ENCODE measurements around the gene TRPM2. TPM values are rescaled to one million over a fixed set of nuclear protein-coding genes. Genes with fewer than 3 reads are reported as not detected.
A peak's percentile ranks its signal among the peaks of the same experiment; 100 is the strongest.

The TRPM2 gene
- total and polyA plus RNA-seq, 12 donors = 1.5 to 28.3 (median 11.3) TPM

- DNase-seq = no peak
- no peak overlapping the region for H3K27ac ChIP-seq
- no peak overlapping the region for H3K4me3 ChIP-seq
- no peak for TF ChIP-seq POLR2A (IDR thresholded peaks at IDR 0.05)
- TF ChIP-seq CTCF (IDR thresholded peaks at IDR 0.05) = no peak
- H3K9me3 ChIP-seq (replicated peaks in 1 of 3) = no peaks in the 10 kb centered on the region
- intact Hi-C loops (cut with DNase I) = loop anchor here in 1 of 2 donors (10.0 kb wide), 1 partner anchor 105 kb away; the partner anchor contains the start of gene LRRC3
- H3K27me3 ChIP-seq = peaks cover 32% of the 10 kb centered on the region
- WGBS, 4 donors = 66 to 84% (median 74%) methylated on average over 6 to 12 of the region's 12 CpGs
- H3K4me1 ChIP-seq (replicated peaks in 1 of 2) = no peaks in the 10 kb centered on the region
- no peaks in the 10 kb centered on the region for H3K36me3 ChIP-seq (replicated peaks in 1 of 2)
Measured at GRCh38 chr21:44349416-44349846, 4.0 kb upstream of the TRPM2 start.

GRCh38 chr21:44349847-44350772 is 3.3 kb upstream of the TRPM2 start:
- intact Hi-C loops (cut with DNase I) = loop anchor here in 1 of 2 donors (10.0 kb wide), 1 partner anchor 105 kb away; the partner anchor contains the start of gene LRRC3
- Histone ChIP-seq H3K27me3 (peaks cover 32% of the 10 kb centered on the region), H3K9me3 (replicated peaks in 1 of 3) (no peaks in the 10 kb centered on the region), H3K36me3 (replicated peaks in 1 of 2) (no peaks in the 10 kb centered on the region), H3K4me3 (peak overlapping the region in 1 of 4 donors; percentile 43), H3K4me1 (replicated peaks in 1 of 2) (no peaks in the 10 kb centered on the region), H3K27ac (no peak overlapping the region)
- no peak for DNase-seq
- WGBS, 4 donors = 4 to 35% (median 6%) methylated on average over 8 to 113 of the region's 113 CpGs
- TF ChIP-seq POLR2A (IDR thresholded peaks at IDR 0.05) (no peak), CTCF (IDR thresholded peaks at IDR 0.05) (no peak)

- Histone ChIP-seq H3K27me3 (peaks cover 32% of the 10 kb centered on the region), H3K9me3 (replicated peaks in 1 of 3) (no peaks in the 10 kb centered on the region), H3K36me3 (replicated peaks in 1 of 2) (no peaks in the 10 kb centered on the region), H3K4me1 (replicated peaks in 1 of 2) (no peaks in the 10 kb centered on the region), H3K27ac (no peak overlapping the region), H3K4me3 (no peak overlapping the region)
- TF ChIP-seq CTCF (IDR thresholded peaks at IDR 0.05) (no peak), POLR2A (IDR thresholded peaks at IDR 0.05) (no peak)
- WGBS, 4 donors = 38 to 73% (median 39%) methylated on average over 17 to 42 of the region's 42 CpGs
- intact Hi-C loops (cut with DNase I) = no loop called here
- no peak for DNase-seq
Measured at GRCh38 chr21:44350773-44351481, 2.5 kb upstream of the TRPM2 start.
